Measurements from ENCODE around the gene HIVEP2.
A peak's percentile ranks its signal among the peaks of the same experiment; 100 is the strongest.

Gene HIVEP2

DNA sequence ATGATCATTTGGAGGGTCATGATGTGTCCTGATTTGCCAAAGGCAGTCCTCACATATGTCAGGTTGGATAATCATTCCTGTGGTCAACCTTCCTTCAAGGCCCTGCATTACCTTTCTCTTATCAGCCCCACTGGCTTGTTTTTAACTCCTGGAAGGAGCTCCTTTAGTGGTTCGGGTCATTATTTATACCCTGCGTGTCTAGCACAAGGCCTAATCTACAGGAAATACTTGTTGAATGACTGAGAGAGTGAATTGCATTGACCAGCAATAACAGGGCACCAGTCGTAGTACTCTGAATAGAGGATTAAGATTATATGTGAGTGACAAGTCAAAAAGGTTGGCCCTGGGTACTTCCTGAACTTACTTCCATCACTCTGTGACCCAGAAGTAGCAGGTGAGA is 4.5 kb downstream of the HIVEP2 start:
- DNase-seq (ENCODE audit: low read depth) = peak; percentile 81
- no peak overlapping the region for H3K4me3 ChIP-seq (replicated peaks; ENCODE audit: low read depth, low read length)
- TF ChIP-seq, protein P1, sequence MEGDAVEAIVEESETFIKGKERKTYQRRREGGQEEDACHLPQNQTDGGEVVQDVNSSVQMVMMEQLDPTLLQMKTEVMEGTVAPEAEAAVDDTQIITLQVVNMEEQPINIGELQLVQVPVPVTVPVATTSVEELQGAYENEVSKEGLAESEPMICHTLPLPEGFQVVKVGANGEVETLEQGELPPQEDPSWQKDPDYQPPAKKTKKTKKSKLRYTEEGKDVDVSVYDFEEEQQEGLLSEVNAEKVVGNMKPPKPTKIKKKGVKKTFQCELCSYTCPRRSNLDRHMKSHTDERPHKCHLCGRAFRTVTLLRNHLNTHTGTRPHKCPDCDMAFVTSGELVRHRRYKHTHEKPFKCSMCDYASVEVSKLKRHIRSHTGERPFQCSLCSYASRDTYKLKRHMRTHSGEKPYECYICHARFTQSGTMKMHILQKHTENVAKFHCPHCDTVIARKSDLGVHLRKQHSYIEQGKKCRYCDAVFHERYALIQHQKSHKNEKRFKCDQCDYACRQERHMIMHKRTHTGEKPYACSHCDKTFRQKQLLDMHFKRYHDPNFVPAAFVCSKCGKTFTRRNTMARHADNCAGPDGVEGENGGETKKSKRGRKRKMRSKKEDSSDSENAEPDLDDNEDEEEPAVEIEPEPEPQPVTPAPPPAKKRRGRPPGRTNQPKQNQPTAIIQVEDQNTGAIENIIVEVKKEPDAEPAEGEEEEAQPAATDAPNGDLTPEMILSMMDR (IDR thresholded peaks at IDR 0.05; ENCODE audit: low read length, missing control alignments) = no peak

DNA sequence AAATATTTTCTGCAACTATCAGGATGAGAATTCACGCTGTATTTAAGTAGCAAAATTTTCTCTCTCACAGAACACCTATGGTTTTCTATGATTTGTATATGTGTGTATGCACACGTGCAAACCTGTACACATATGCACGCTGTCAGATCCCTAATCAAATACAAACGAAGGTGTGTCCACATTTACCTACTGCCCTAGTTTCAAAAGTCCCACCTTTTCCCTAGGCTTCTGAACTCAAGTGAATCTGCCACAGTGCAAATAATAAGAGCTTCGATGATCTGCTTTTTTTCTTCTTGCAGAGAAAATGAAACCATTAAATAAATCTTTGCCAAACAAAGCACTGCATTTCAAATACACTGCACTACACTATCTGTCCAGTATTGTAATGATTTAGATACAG is 6.5 kb downstream of the HIVEP2 start:
- DNase-seq (ENCODE audit: low read depth) = no peak
- TF ChIP-seq, protein P1 (IDR thresholded peaks at IDR 0.05; ENCODE audit: low read length, missing control alignments) = no peak
- no peak overlapping the region for H3K4me3 ChIP-seq (replicated peaks; ENCODE audit: low read depth, low read length)

DNA sequence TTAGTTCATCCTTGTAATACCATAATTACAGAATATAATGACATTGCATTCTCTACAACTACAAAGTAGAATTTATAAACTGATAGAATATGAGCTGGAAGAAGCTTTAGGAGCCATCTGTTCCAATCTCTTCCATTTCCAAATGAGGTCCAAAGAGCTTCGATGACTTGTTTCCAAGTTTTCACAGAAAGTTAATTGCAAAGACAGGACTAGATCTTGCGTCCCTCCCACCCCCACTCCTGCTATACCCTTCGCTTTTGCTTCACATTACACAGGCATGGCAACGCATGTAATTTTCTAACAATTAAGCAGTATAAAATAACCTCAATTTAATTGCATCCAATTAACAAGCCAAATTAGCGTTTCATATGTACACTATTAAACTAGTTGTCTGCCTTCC is 7.0 kb downstream of the HIVEP2 start:
- H3K4me3 ChIP-seq (replicated peaks; ENCODE audit: low read depth, low read length) = no peak overlapping the region
- DNase-seq (ENCODE audit: low read depth) = no peak
- TF ChIP-seq, protein P1 (IDR thresholded peaks at IDR 0.05; ENCODE audit: low read length, missing control alignments) = no peak

DNA sequence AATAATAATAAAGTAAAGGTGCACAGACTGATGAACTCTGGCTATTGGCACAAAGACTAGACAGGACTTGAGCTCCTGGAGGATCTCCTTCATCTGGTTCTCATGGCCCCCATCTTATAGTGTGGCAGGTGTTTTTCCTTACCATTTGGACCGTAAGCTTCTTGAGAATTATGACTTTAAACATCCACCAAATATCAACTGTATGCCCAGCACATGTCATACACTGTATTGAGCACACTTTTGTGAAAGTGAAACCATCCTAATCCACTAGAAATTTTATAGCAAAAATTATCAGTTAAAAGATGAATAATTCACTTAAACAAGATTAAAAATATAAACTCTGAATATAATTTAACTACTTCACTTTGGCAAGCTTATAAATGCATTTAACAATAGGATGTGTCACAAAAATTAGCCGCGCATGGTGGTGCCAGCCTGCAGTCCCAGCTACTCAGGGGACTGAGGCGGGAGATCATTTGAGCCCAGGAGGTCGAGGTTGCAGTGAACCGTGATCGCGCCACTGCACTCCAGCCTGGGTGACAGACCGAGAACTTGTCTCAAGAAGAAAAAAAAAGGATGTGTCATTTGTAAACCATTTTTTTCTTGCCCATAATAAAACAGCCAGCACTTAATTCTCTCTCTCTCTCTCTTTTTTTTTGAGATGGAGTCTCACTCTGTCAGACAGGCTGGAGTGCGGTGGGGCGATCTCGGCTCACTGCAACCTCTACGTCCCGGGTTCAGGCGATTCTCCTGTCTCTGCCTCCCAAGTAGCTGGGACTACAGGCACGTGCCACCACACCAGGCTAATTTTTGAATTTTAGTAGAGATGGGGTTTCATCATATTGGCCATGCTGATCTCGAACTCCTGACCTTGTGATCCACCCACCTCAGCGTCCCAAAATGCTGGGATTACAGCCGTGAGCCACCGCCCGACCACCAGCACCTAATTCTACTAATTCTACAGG is 9.1 kb downstream of the HIVEP2 start:
- TF ChIP-seq, protein P1 (IDR thresholded peaks at IDR 0.05; ENCODE audit: low read length, missing control alignments) = no peak
- DNase-seq (ENCODE audit: low read depth) = no peak
- no peak overlapping the region for H3K4me3 ChIP-seq (replicated peaks; ENCODE audit: low read depth, low read length)

DNA sequence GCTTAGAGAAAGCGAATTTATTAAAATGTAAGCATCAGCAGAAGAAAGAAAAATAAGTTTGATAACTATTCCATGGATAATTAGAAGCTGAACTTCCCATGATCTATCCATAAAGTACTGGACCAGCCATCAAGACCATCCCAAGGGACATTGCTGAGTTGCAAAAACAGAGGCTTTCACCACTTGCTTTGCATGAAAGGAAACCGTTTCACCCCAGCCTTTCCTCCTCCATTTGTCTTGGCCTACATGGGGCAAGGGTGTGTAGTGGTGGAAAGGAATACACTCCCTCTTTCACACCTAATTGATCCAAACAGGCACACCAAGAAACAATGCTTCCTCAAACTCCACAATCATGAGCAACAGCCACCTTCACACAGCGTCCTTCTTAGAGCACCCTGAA is 10.4 kb downstream of the HIVEP2 start:
- TF ChIP-seq, protein P1 (IDR thresholded peaks at IDR 0.05; ENCODE audit: low read length, missing control alignments) = no peak
- DNase-seq (ENCODE audit: low read depth) = no peak
- H3K4me3 ChIP-seq (replicated peaks; ENCODE audit: low read depth, low read length) = no peak overlapping the region

DNA sequence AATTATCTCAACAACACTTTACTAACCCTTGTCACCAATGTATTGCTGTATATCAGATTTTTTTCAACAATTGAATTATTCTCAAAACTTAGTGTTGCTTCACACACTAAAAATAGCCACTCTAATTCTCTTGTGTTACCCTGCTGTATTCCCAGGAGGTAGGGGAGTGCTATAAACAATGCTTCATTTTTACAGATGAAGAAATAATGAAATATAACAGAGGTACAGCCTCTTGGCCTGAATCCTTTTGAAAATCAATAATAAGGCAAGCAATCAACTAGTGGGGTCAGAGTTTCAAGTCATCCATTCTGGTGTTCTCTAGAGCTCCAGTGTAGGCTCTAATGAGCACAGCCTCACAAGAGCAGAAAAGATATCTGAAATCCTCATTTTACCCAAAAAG is 10.9 kb downstream of the HIVEP2 start:
- TF ChIP-seq, protein P1 (IDR thresholded peaks at IDR 0.05; ENCODE audit: low read length, missing control alignments) = no peak
- DNase-seq (ENCODE audit: low read depth) = peak; percentile 31
- H3K4me3 ChIP-seq (replicated peaks; ENCODE audit: low read depth, low read length) = no peak overlapping the region

DNA sequence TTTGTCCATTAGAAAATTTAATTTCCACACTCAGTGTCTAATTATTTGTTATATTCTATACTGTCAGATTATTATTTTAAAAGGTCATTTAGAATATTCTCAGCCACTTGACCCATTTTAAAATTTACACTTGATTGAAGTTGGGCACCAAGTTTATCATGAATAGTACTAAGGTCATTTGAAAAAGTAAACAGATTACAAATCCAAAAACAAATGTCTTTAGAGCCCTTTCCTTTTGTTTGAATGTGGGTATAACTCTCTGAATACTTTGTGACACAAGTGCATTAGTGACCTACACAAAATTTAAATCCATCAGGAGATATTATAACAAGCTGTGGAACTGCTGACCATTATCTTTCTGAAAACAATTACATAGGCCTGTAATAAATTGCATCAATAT is 11.3 kb downstream of the HIVEP2 start:
- DNase-seq (ENCODE audit: low read depth) = no peak
- H3K4me3 ChIP-seq (replicated peaks; ENCODE audit: low read depth, low read length) = no peak overlapping the region
- TF ChIP-seq, protein P1 (IDR thresholded peaks at IDR 0.05; ENCODE audit: low read length, missing control alignments) = no peak
